Measurements from ENCODE around the gene FKBP1A.
A peak's percentile ranks its signal among the peaks of the same experiment; 100 is the strongest.

DNA sequence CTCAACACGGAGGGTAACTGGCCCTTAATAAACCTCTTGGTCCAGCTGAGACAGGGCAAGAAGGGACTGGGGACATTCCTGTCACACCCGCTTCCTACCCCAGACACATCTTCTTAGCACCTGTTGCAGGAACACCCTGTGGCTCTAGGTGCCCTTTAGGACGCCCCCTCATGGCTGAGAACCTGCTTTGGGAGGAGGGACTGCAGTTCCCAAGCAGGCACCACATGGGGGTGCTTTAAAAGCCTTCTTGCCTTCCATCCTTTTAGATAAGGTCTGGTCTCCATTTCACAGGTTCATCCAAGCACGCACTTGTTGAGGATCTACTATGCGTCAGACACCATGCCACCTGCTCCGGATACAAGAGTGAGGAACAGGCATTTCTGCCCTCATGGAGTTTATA lies 47.2 kb upstream of the FKBP1A start:
- TF ChIP-seq CTCF (IDR thresholded peaks at IDR 0.05) = peak in 1 of 4 experiments; percentile 30
- no peak for TF ChIP-seq POLR2A (IDR thresholded peaks at IDR 0.05)
- TF ChIP-seq POLR2AphosphoS5 (IDR thresholded peaks at IDR 0.05) = no peak

All from prostate gland (tissue), 2 donors.